ENCODE measurements around the gene SHE. TPM values are rescaled to one million over a fixed set of nuclear protein-coding genes. Genes with fewer than 3 reads are reported as not detected.
A peak's percentile ranks its signal among the peaks of the same experiment; 100 is the strongest.

Gene SHE
- total and polyA plus RNA-seq, 7 donors = 1.6 to 10.2 (median 5.7) TPM

GRCh38 chr1:154478639-154479038 lies 23.6 kb downstream of the SHE start:
- Histone ChIP-seq H3K4me1 (peaks cover 0 to 10% (median 2%) of the 10 kb centered on the region in 4 donors), H3K27ac (peak overlapping the region in 1 of 4 donors; percentile 54), H3K9me3 (no peaks in the 10 kb centered on the region), H3K36me3 (no peaks in the 10 kb centered on the region), H3K4me3 (no peak overlapping the region), H3K27me3 (no peaks in the 10 kb centered on the region)
- peak in 1 of 4 experiments; percentile 37 for TF ChIP-seq CTCF (IDR thresholded peaks at IDR 0.05)
- no peak for TF ChIP-seq POLR2AphosphoS5 (IDR thresholded peaks at IDR 0.05)
- 15 to 31% methylated on average over 5 of the region's 5 CpGs for WGBS, 2 donors
- no peak for DNase-seq
- intact Hi-C loops (cut with DNase I) = loop anchor here (2.0 kb wide), 1 partner anchor 70 kb away; no protein-coding TSS in a partner anchor

GRCh38 chr1:154478013-154478412 lies 24.2 kb downstream of the SHE start:
- Histone ChIP-seq H3K27me3 (no peaks in the 10 kb centered on the region), H3K27ac (no peak overlapping the region), H3K4me1 (peaks cover 0 to 10% (median 2%) of the 10 kb centered on the region in 4 donors), H3K4me3 (no peak overlapping the region), H3K36me3 (no peaks in the 10 kb centered on the region), H3K9me3 (no peaks in the 10 kb centered on the region)
- TF ChIP-seq EP300 (IDR thresholded peaks at IDR 0.05) (no peak), POLR2A (IDR thresholded peaks at IDR 0.05) (peak in 1 of 2 donors; percentile 42)
- intact Hi-C loops (cut with DNase I) = loop anchor here (2.0 kb wide), 1 partner anchor 71 kb away; no protein-coding TSS in a partner anchor
- DNase-seq = no peak
- 20 to 67% methylated on average over 8 of the region's 8 CpGs for WGBS, 2 donors

GRCh38 chr1:154476791-154477190 lies 25.4 kb downstream of the SHE start:
- H3K4me1 ChIP-seq = peaks cover 0 to 10% (median 2%) of the 10 kb centered on the region in 4 donors
- TF ChIP-seq POLR2A (IDR thresholded peaks at IDR 0.05) (no peak), CTCF (IDR thresholded peaks at IDR 0.05) (no peak), EP300 (IDR thresholded peaks at IDR 0.05) (no peak), POLR2AphosphoS5 (IDR thresholded peaks at IDR 0.05) (no peak)
- H3K4me3 ChIP-seq = no peak overlapping the region
- H3K9me3 ChIP-seq = no peaks in the 10 kb centered on the region
- no peak for DNase-seq
- 95 to 96% methylated on average over 1 of the region's 1 CpG for WGBS, 2 donors
- intact Hi-C loops (cut with DNase I) = no loop called here
- no peaks in the 10 kb centered on the region for H3K27me3 ChIP-seq
- H3K27ac ChIP-seq = no peak overlapping the region
- H3K36me3 ChIP-seq = no peaks in the 10 kb centered on the region

- 22 to 54% methylated on average over 3 of the region's 3 CpGs for WGBS, 2 donors
- Histone ChIP-seq H3K27me3 (no peaks in the 10 kb centered on the region), H3K4me1 (peaks cover 0 to 6% (median 2%) of the 10 kb centered on the region in 4 donors), H3K27ac (peak overlapping the region in 2 of 4 donors; percentile 0 to 44), H3K9me3 (no peaks in the 10 kb centered on the region), H3K36me3 (no peaks in the 10 kb centered on the region), H3K4me3 (no peak overlapping the region)
- DNase-seq = peak; percentile 81
- TF ChIP-seq POLR2AphosphoS5 (IDR thresholded peaks at IDR 0.05) (no peak), EP300 (IDR thresholded peaks at IDR 0.05) (no peak), CTCF (IDR thresholded peaks at IDR 0.05) (no peak)
- intact Hi-C loops (cut with DNase I) = no loop called here
Observed at GRCh38 chr1:154474802-154475201, 27.4 kb downstream of the SHE start.

GRCh38 chr1:154471304-154471703 lies 30.9 kb downstream of the SHE start:
- no peaks in the 10 kb centered on the region for H3K27me3 ChIP-seq
- no peaks in the 10 kb centered on the region for H3K9me3 ChIP-seq
- peaks cover 0 to 23% (median 10%) of the 10 kb centered on the region in 4 donors for H3K4me1 ChIP-seq
- no peak overlapping the region for H3K4me3 ChIP-seq
- TF ChIP-seq EP300 (IDR thresholded peaks at IDR 0.05) = no peak
- no peak for DNase-seq
- 18 to 78% methylated on average over 2 of the region's 2 CpGs for WGBS, 2 donors
- no peak overlapping the region for H3K27ac ChIP-seq
- intact Hi-C loops (cut with DNase I) = no loop called here
- peaks cover 0 to 7% (median 3%) of the 10 kb centered on the region in 4 donors for H3K36me3 ChIP-seq

Measured in sigmoid colon (tissue), 7 donors.